ENCODE measurements around the gene SLC5A10.
"Not testable (repeated sequence)": the region's sequence is repeated elsewhere in the genome, so short reads cannot be mapped to it uniquely, and the experiment has no call there.

Gene SLC5A10

GRCh38 chr17:18951941-18952842 is at the start of gene SLC5A10:
Gene SLC5A10 (plus strand): TSS chr17:18952165. CDS start chr17:18952206, 41 bp downstream.
- DNase-seq = no peak

- no peak for DNase-seq
Observed at GRCh38 chr17:18904482-18904881, 47.5 kb upstream of the SLC5A10 start.

GRCh38 chr17:18905226-18905625 is 46.7 kb upstream of the SLC5A10 start:
- no peak for DNase-seq

GRCh38 chr17:18910326-18910725 is 41.6 kb upstream of the SLC5A10 start:
- DNase-seq = no peak

GRCh38 chr17:18910881-18911280 is 41.1 kb upstream of the SLC5A10 start:
- DNase-seq = no peak

- DNase-seq = no peak
Observed at GRCh38 chr17:18916816-18917500, 35.0 kb upstream of the SLC5A10 start.

- no peak for DNase-seq
Observed at GRCh38 chr17:18917506-18918032, 34.4 kb upstream of the SLC5A10 start.

GRCh38 chr17:18919963-18920362 is 32.0 kb upstream of the SLC5A10 start:
- DNase-seq = no peak

- no peak for DNase-seq
Observed at GRCh38 chr17:18920911-18921441, 31.0 kb upstream of the SLC5A10 start.

GRCh38 chr17:18921485-18921884 is 30.5 kb upstream of the SLC5A10 start:
- no peak for DNase-seq

GRCh38 chr17:18921912-18922451 is 30.0 kb upstream of the SLC5A10 start:
- DNase-seq = no peak

- not testable (repeated sequence) for DNase-seq
Observed at GRCh38 chr17:18922596-18922995, 29.4 kb upstream of the SLC5A10 start.

- no peak for DNase-seq
Observed at GRCh38 chr17:18925187-18925586, 26.8 kb upstream of the SLC5A10 start.

GRCh38 chr17:18928628-18929125 is 23.3 kb upstream of the SLC5A10 start:
- no peak for DNase-seq

GRCh38 chr17:18932360-18933055 is 19.5 kb upstream of the SLC5A10 start:
- DNase-seq = no peak

GRCh38 chr17:18933102-18934058 is 18.6 kb upstream of the SLC5A10 start:
- DNase-seq = no peak

GRCh38 chr17:18937981-18938691 is 13.8 kb upstream of the SLC5A10 start:
- DNase-seq = no peak

GRCh38 chr17:18938692-18939023 is 13.3 kb upstream of the SLC5A10 start:
- no peak for DNase-seq

GRCh38 chr17:18944646-18945045 is 7.3 kb upstream of the SLC5A10 start:
- no peak for DNase-seq

- no peak for DNase-seq
Observed at GRCh38 chr17:18946536-18946935, 5.4 kb upstream of the SLC5A10 start.

- no peak for DNase-seq
Observed at GRCh38 chr17:18947866-18948265, 4.1 kb upstream of the SLC5A10 start.
